Activated CD4-positive, CD25-positive, alpha-beta regulatory T cell treated with anti-CD3 and anti-CD28 coated beads, Interleukin-2, amount 50 U/mL, for 72 hours (primary cell): ENCODE data around the gene DDI2.

Experiments
- DNase-seq: peaks from one replicate; pipeline ENCODE4 v3.0.0; 2021

Gene DDI2

GRCh38 chr1:15605398-15606383, 11.6 kb upstream of the DDI2 start:
- no peak for DNase-seq

- no peak for DNase-seq
These were observed 7.6 kb upstream of the DDI2 start for GRCh38 chr1:15609631-15610030.

GRCh38 chr1:15610167-15610566, 7.1 kb upstream of the DDI2 start:
- no peak for DNase-seq

- DNase-seq, result no peak
These were observed 685 bp upstream of the DDI2 start for GRCh38 chr1:15616373-15617172.

- no peak for DNase-seq
These were observed 908 bp downstream of the DDI2 start for GRCh38 chr1:15618077-15618654.

GRCh38 chr1:15618655-15619525, 1.6 kb downstream of the DDI2 start:
- no peak for DNase-seq

- no peak for DNase-seq
These were observed 2.9 kb downstream of the DDI2 start for GRCh38 chr1:15620155-15620545.

GRCh38 chr1:15620902-15621682, 3.8 kb downstream of the DDI2 start:
- DNase-seq, result no peak

- no peak for DNase-seq
These were observed 4.7 kb downstream of the DDI2 start for GRCh38 chr1:15621975-15622374.

- DNase-seq, result no peak
These were observed 5.6 kb downstream of the DDI2 start for GRCh38 chr1:15622712-15623373.

GRCh38 chr1:15623435-15623834, 6.2 kb downstream of the DDI2 start:
- no peak for DNase-seq

GRCh38 chr1:15624133-15624714, 7.0 kb downstream of the DDI2 start:
- DNase-seq, result no peak

GRCh38 chr1:15625056-15625917, 8.0 kb downstream of the DDI2 start:
- no peak for DNase-seq

- no peak for DNase-seq
These were observed 9.2 kb downstream of the DDI2 start for GRCh38 chr1:15626269-15626950.

GRCh38 chr1:15627343-15627988, 10.2 kb downstream of the DDI2 start:
- no peak for DNase-seq

- DNase-seq, result no peak
These were observed 10.7 kb downstream of the DDI2 start for GRCh38 chr1:15628003-15628402.

GRCh38 chr1:15633756-15634420, 16.6 kb downstream of the DDI2 start:
- DNase-seq, result no peak

- no peak for DNase-seq
These were observed 19.2 kb downstream of the DDI2 start for GRCh38 chr1:15636436-15636835.
